Subcutaneous abdominal adipose tissue (tissue), 5 donors: ENCODE data around the gene OBSCN.

Experiments
- H3K27ac ChIP-seq: one replicate; pipeline ENCODE4 v1.7.0; 2013; ENCODE audit warnings: low read depth, mild to moderate bottlenecking, inconsistent platforms, low read length, moderate library complexity
- H3K27me3 ChIP-seq, 5 donors: one replicate each; pipeline ENCODE4 v1.7.0; 2013; ENCODE audit warnings: low read length in 5 of 5, inconsistent platforms in 1 of 5; ENCODE audit not compliant: control insufficient read depth in 5 of 5, insufficient read depth in 4 of 5
- H3K36me3 ChIP-seq, 5 donors: one replicate each; pipeline ENCODE4 v1.7.0; 2013; ENCODE audit warnings: low read length in 5 of 5; ENCODE audit not compliant: control insufficient read depth in 5 of 5, insufficient read depth in 5 of 5
- H3K4me1 ChIP-seq, 5 donors: one replicate each; pipeline ENCODE4 v1.7.0; 2013; ENCODE audit warnings: low read length in 5 of 5, mild to moderate bottlenecking in 3 of 5, moderate library complexity in 1 of 5; ENCODE audit not compliant: control insufficient read depth in 5 of 5, insufficient read depth in 5 of 5
- H3K4me3 ChIP-seq, 5 donors: one replicate each; pipeline ENCODE4 v1.7.0; 2013; ENCODE audit warnings: low read length in 5 of 5, low read depth in 1 of 5
- H3K9ac ChIP-seq, 5 donors: one replicate each; pipeline ENCODE4 v1.7.0; 2013; ENCODE audit warnings: low read length in 5 of 5, mild to moderate bottlenecking in 4 of 5, moderate library complexity in 3 of 5
- H3K9me3 ChIP-seq, 5 donors: one replicate each; pipeline ENCODE4 v1.7.0; 2013; ENCODE audit warnings: low read length in 5 of 5; ENCODE audit not compliant: control insufficient read depth in 5 of 5
- donor health status: healthy.
- donor health status: healthy.
- donor health status: healthy.
- donor health status: healthy.
- donor health status: healthy.

Gene OBSCN

GRCh38 chr1:228367798-228368791 is 160.3 kb downstream of the OBSCN start:
- Histone ChIP-seq H3K27me3 (peaks cover 29 to 45% (median 38%) of the 10 kb centered on the region in 5 donors), H3K9me3 (no peaks in the 10 kb centered on the region), H3K27ac (no peak overlapping the region), H3K9ac (no peak overlapping the region), H3K36me3 (no peaks in the 10 kb centered on the region), H3K4me1 (no peaks in the 10 kb centered on the region), H3K4me3 (no peak overlapping the region)

- Histone ChIP-seq H3K4me1 (no peaks in the 10 kb centered on the region), H3K27me3 (peaks cover 26 to 45% (median 38%) of the 10 kb centered on the region in 5 donors), H3K4me3 (no peak overlapping the region), H3K36me3 (no peaks in the 10 kb centered on the region), H3K9me3 (no peaks in the 10 kb centered on the region), H3K9ac (no peak overlapping the region), H3K27ac (no peak overlapping the region)
These were observed 161.2 kb downstream of the OBSCN start for GRCh38 chr1:228368801-228369607.

- H3K36me3 ChIP-seq: no peaks in the 10 kb centered on the region
- peaks cover 26 to 45% (median 38%) of the 10 kb centered on the region in 5 donors for H3K27me3 ChIP-seq
- no peak overlapping the region for H3K4me3 ChIP-seq
- no peak overlapping the region for H3K9ac ChIP-seq
- no peak overlapping the region for H3K27ac ChIP-seq
- H3K9me3 ChIP-seq: no peaks in the 10 kb centered on the region
- peaks cover under 1 to 7% (median 5%) of the 10 kb centered on the region in 5 donors for H3K4me1 ChIP-seq
These were observed 162.0 kb downstream of the OBSCN start for GRCh38 chr1:228369608-228370438.

- Histone ChIP-seq H3K27me3 (peaks cover 26 to 41% (median 37%) of the 10 kb centered on the region in 5 donors), H3K9ac (no peak overlapping the region), H3K36me3 (no peaks in the 10 kb centered on the region), H3K4me3 (no peak overlapping the region), H3K27ac (no peak overlapping the region), H3K4me1 (peaks cover 3 to 14% (median 11%) of the 10 kb centered on the region in 5 donors), H3K9me3 (no peaks in the 10 kb centered on the region)
These were observed 162.6 kb downstream of the OBSCN start for GRCh38 chr1:228370439-228370940.

- no peak overlapping the region for H3K9ac ChIP-seq
- peaks cover 22 to 40% (median 31%) of the 10 kb centered on the region in 5 donors for H3K27me3 ChIP-seq
- no peaks in the 10 kb centered on the region for H3K36me3 ChIP-seq
- no peaks in the 10 kb centered on the region for H3K9me3 ChIP-seq
- H3K4me3 ChIP-seq: no peak overlapping the region
- peaks cover 3 to 15% (median 11%) of the 10 kb centered on the region in 5 donors for H3K4me1 ChIP-seq
- H3K27ac ChIP-seq: no peak overlapping the region
These were observed 163.3 kb downstream of the OBSCN start for GRCh38 chr1:228370941-228371740.

DNA sequence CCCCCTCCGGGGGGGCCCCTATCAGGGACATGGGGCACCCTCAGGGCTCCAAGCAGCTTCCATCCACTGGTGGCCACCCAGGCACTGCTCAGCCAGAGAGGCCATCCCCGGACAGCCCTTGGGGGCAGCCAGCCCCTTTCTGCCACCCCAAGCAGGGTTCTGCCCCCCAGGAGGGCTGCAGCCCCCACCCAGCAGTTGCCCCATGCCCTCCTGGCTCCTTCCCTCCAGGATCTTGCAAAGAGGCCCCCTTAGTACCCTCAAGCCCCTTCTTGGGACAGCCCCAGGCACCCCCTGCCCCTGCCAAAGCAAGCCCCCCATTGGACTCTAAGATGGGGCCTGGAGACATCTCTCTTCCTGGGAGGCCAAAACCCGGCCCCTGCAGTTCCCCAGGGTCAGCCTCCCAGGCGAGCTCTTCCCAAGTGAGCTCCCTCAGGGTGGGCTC is 163.9 kb downstream of the OBSCN start:
- Histone ChIP-seq H3K27ac (no peak overlapping the region), H3K36me3 (no peaks in the 10 kb centered on the region), H3K9ac (no peak overlapping the region), H3K4me1 (peaks cover 3 to 15% (median 11%) of the 10 kb centered on the region in 5 donors), H3K4me3 (no peak overlapping the region), H3K9me3 (peaks cover 0 to 6% (median 4%) of the 10 kb centered on the region in 5 donors), H3K27me3 (peaks cover 16 to 34% (median 25%) of the 10 kb centered on the region in 5 donors)

DNA sequence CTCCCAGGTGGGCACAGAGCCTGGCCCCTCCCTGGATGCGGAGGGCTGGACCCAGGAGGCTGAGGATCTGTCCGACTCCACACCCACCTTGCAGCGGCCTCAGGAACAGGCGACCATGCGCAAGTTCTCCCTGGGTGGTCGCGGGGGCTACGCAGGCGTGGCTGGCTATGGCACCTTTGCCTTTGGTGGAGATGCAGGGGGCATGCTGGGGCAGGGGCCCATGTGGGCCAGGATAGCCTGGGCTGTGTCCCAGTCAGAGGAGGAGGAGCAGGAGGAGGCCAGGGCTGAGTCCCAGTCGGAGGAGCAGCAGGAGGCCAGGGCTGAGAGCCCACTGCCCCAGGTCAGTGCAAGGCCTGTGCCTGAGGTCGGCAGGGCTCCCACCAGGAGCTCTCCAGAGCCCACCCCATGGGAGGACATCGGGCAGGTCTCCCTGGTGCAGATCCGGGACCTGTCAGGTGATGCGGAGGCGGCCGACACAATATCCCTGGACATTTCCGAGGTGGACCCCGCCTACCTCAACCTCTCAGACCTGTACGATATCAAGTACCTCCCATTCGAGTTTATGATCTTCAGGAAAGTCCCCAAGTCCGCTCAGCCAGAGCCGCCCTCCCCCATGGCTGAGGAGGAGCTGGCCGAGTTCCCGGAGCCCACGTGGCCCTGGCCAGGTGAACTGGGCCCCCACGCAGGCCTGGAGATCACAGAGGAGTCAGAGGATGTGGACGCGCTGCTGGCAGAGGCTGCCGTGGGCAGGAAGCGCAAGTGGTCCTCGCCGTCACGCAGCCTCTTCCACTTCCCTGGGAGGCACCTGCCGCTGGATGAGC is 164.5 kb downstream of the OBSCN start:
- Histone ChIP-seq H3K36me3 (no peaks in the 10 kb centered on the region), H3K27ac (no peak overlapping the region), H3K4me1 (peaks cover 3 to 15% (median 11%) of the 10 kb centered on the region in 5 donors), H3K27me3 (peaks cover 10 to 27% (median 19%) of the 10 kb centered on the region in 5 donors), H3K4me3 (no peak overlapping the region), H3K9ac (no peak overlapping the region), H3K9me3 (peaks cover 0 to 9% (median 4%) of the 10 kb centered on the region in 5 donors)

- Histone ChIP-seq H3K9me3 (peaks cover 0 to 9% (median 4%) of the 10 kb centered on the region in 5 donors), H3K4me3 (no peak overlapping the region), H3K9ac (no peak overlapping the region), H3K27me3 (peaks cover 7 to 20% (median 14%) of the 10 kb centered on the region in 5 donors), H3K36me3 (no peaks in the 10 kb centered on the region), H3K27ac (no peak overlapping the region), H3K4me1 (peaks cover 3 to 19% (median 14%) of the 10 kb centered on the region in 5 donors)
These were observed 165.3 kb downstream of the OBSCN start for GRCh38 chr1:228373004-228373680.
